T-helper 1 cell treated with Interleukin-12 subunit alpha and Interleukin-12 subunit beta and Interleukin-4 antibody, amounts not matched to agents 30 μg/mL and 1 μg/mL, for 36 hours (primary cell): ENCODE data around the gene ZFYVE28.

Source experiments
- H3K27ac Mint-ChIP-seq: one replicate; pipeline ENCODE4 v1.8.0; 2021; ENCODE audit warnings: mild to moderate bottlenecking, mixed read lengths
- H3K27me3 Mint-ChIP-seq: one replicate; pipeline ENCODE4 v1.8.0; 2021; ENCODE audit warnings: low read depth, mixed read lengths
- H3K36me3 Mint-ChIP-seq: one replicate; pipeline ENCODE4 v1.8.0; 2021; ENCODE audit warnings: low read depth, mixed read lengths
- H3K4me1 Mint-ChIP-seq: one replicate; pipeline ENCODE4 v1.8.0; 2021; ENCODE audit warnings: low read depth, mixed read lengths
- H3K4me3 Mint-ChIP-seq: one replicate; pipeline ENCODE4 v1.8.0; 2021; ENCODE audit warnings: mild to moderate bottlenecking, moderate library complexity, mixed read lengths
- H3K9me3 Mint-ChIP-seq: one replicate; pipeline ENCODE4 v1.8.0; 2021; ENCODE audit warnings: mixed read lengths

ZFYVE28 gene

DNA sequence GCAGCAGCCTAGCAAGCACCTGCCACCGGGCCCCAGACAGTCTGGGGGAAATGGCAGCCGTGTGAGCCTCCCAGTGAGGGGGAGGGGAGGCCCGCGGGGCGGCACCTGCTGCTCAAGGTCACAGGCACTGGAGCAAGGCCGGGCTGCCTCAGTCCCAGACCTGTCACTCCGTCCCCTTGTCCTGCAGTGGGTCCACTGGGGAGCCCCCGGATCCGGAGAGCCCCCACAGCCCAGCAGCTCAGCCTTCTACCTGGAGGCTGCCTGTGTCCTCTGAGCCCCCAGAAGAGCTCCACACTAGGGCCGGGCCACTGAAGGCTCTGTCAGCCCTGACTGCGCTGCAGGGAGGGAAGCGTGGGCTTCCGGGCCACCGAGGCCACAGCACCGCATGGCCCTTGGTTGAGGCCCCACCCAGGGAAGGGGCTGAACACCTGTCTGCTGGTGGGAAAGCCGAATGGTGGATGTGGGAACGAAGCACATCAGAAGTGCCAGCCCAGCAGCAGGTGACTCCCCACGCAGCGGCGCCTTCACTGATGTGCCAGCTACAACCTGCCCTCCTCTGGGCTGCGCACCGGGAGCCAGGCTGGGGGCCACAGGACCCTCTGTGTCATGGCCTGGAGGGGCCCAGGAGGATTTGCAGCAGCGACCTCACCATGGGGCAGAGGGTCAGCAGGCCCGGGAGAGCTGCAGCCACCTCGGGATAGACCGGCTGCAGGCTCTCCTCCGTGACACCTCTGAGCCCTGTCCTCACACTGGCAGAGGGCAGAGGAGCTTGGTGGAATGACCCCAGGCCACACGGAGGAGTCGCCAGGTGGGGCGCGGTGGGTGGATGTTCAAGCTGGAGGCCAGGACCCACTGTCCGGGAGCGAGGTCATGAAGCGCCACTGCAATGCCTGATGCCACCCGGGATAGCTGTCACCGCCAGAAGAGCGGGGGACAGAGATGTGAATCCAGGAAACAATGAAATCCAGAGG, 121.5 kb downstream of the ZFYVE28 start:
- Mint-ChIP-seq H3K4me1 (peaks cover 4% of the 10 kb centered on the region), H3K9me3 (no peaks in the 10 kb centered on the region), H3K27ac (no peak overlapping the region), H3K4me3 (no peak overlapping the region), H3K27me3 (peaks cover 7% of the 10 kb centered on the region), H3K36me3 (peaks cover 3% of the 10 kb centered on the region)

DNA sequence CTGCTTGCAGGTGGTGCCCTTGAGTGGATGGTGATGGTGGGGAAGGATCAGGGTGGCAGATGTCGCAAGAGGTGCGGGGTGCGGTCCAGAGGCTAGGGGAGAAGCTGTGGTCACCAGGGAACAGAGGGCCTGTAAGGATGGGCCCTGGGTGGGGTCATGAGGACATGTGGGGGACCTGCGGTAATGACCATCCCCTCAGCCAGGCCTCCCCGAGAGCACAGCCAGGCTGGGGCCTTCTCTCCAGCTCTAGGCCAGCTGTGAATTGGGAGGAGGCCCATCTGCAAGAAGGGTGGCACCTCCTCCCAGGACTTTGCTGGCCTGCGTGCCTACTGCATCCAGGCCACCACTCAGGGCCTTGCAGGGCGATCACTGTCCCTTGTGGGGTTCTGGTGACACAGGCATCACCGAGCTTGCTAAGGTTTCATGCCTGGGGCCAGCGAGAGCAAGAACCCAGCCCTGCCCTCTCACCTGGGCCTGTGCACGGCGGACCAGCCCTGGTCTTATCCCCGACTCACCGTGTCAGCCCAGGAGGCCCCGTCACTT, 122.5 kb downstream of the ZFYVE28 start:
- Mint-ChIP-seq H3K36me3 (peaks cover 3% of the 10 kb centered on the region), H3K27ac (no peak overlapping the region), H3K4me3 (no peak overlapping the region), H3K4me1 (peaks cover 9% of the 10 kb centered on the region), H3K27me3 (peaks cover 7% of the 10 kb centered on the region), H3K9me3 (no peaks in the 10 kb centered on the region)

DNA sequence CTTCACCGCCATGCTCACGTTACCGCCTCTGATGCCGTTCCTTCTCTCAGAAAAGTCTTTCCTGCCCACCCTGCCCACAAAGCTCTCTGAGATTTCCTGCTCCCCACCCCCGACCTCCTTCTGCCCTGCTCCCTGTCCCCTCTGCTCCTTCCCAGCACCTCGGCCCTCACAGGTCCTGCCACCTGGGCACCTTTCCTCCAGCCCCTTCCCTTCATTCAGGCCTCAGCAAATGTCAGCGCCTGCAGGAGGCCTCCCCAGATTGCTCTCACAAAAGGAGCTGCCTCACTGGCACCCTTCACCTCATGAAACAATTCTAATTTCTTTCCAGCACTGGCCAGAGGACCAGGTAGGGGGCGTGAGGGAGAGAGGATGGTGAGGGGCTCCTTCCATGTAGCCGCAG, 122.9 kb downstream of the ZFYVE28 start:
- Mint-ChIP-seq H3K4me1 (peaks cover 12% of the 10 kb centered on the region), H3K27me3 (peaks cover 7% of the 10 kb centered on the region), H3K4me3 (no peak overlapping the region), H3K9me3 (no peaks in the 10 kb centered on the region), H3K27ac (no peak overlapping the region), H3K36me3 (peaks cover 5% of the 10 kb centered on the region)

GRCh38 chr4:2292646-2293108, 125.8 kb downstream of the ZFYVE28 start:
- no peaks in the 10 kb centered on the region for H3K9me3 Mint-ChIP-seq
- H3K4me1 Mint-ChIP-seq: peaks cover 13% of the 10 kb centered on the region
- H3K4me3 Mint-ChIP-seq: no peak overlapping the region
- H3K36me3 Mint-ChIP-seq: peaks cover 5% of the 10 kb centered on the region
- H3K27ac Mint-ChIP-seq: peak overlapping the region; percentile 8
- peaks cover 7% of the 10 kb centered on the region for H3K27me3 Mint-ChIP-seq

DNA sequence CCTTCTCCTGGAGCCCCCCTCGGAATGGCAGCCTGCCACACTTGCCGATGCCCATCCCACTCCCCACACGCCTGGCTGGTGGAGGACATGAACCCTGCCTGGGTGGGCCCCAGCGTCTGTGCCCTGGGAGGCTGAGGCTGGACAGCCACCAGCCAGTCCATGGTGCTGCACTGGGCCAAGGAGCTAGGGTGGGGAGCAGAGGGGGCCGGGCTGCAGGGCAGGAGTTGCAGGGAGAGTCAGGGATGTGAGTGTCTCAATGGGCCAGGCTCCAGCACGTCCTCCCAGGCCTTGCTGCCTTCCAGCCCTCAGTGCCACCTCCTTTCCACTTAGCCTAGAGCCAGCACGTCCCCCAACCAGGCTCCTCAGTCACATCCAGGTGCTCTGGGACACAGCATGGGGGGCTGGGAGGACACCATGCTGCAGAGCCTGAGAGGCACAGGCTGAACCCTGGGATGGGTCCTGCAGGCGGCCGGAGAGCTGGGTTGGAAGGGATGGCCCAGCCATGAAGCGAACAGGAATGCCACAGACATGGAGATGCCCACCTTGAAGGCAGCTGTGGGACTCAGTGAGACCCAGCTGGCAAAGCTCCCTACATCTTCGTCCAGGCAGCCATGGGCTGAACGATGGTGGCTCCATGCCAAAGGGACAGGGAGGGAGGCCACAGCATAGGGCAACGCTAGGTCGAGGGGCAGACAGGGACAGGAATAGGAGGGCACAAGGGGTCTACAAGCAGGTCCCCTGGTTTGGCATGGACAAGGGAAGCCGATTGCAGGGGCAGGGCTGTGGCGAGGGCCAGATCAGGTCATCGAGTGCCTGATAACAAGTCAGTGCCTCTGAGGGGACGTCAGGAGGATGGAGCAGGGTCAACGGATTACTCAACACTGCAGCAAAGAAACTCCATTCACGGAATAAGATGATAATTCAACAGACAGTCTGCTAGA, 126.5 kb downstream of the ZFYVE28 start:
- no peaks in the 10 kb centered on the region for H3K9me3 Mint-ChIP-seq
- peaks cover 7% of the 10 kb centered on the region for H3K27me3 Mint-ChIP-seq
- H3K4me3 Mint-ChIP-seq: no peak overlapping the region
- H3K36me3 Mint-ChIP-seq: peaks cover 2% of the 10 kb centered on the region
- H3K27ac Mint-ChIP-seq: no peak overlapping the region
- peaks cover 13% of the 10 kb centered on the region for H3K4me1 Mint-ChIP-seq

- Mint-ChIP-seq H3K27me3 (peaks cover 7% of the 10 kb centered on the region), H3K27ac (peak overlapping the region; percentile 83), H3K4me1 (peaks cover 13% of the 10 kb centered on the region), H3K4me3 (peak overlapping the region; percentile 75), H3K9me3 (no peaks in the 10 kb centered on the region), H3K36me3 (peaks cover 2% of the 10 kb centered on the region)
Measured at GRCh38 chr4:2290974-2291704, 127.3 kb downstream of the ZFYVE28 start.

GRCh38 chr4:2290488-2290887, 128.0 kb downstream of the ZFYVE28 start:
- Mint-ChIP-seq H3K27ac (peak overlapping the region; percentile 83), H3K4me3 (peak overlapping the region; percentile 75), H3K27me3 (peaks cover 7% of the 10 kb centered on the region), H3K36me3 (peaks cover 2% of the 10 kb centered on the region), H3K9me3 (no peaks in the 10 kb centered on the region), H3K4me1 (peaks cover 13% of the 10 kb centered on the region)

- H3K4me1 Mint-ChIP-seq: peaks cover 15% of the 10 kb centered on the region
- no peak overlapping the region for H3K27ac Mint-ChIP-seq
- peaks cover 7% of the 10 kb centered on the region for H3K27me3 Mint-ChIP-seq
- no peak overlapping the region for H3K4me3 Mint-ChIP-seq
- H3K9me3 Mint-ChIP-seq: no peaks in the 10 kb centered on the region
- H3K36me3 Mint-ChIP-seq: peaks cover 2% of the 10 kb centered on the region
Measured at GRCh38 chr4:2289955-2290333, 128.5 kb downstream of the ZFYVE28 start.

DNA sequence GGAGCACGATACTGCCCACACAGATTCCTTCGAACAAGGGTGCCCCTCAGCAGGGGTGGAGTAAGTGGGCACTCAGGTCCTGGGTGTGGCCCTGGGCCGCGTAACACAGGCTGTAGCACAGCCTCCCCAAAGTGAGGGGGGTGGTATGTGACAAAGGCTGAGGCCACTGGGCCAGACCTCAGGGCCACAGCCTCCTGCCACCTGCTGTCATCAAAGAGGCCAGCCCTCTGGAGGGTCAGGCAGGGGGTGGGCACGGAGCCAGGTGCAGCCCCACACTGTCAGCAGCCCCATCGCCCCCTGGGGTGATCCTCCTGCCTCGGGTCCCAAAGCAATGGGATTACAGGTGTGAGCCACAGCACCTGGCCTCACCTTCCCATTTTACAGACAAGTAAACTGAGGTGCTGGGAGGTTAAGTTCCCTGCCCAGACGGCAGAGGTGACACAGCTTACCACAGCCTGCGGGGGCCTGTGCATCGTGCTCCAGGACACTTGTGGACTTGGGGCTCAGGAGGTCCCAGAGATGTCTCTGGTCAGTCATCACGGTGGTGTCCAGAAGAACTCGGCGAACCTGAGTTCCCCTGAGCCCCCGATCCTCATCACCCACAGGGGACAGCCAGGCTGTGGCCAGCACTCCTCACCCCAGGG, 129.0 kb downstream of the ZFYVE28 start:
- no peak overlapping the region for H3K4me3 Mint-ChIP-seq
- peaks cover 7% of the 10 kb centered on the region for H3K27me3 Mint-ChIP-seq
- H3K36me3 Mint-ChIP-seq: peaks cover 2% of the 10 kb centered on the region
- no peaks in the 10 kb centered on the region for H3K9me3 Mint-ChIP-seq
- peaks cover 16% of the 10 kb centered on the region for H3K4me1 Mint-ChIP-seq
- no peak overlapping the region for H3K27ac Mint-ChIP-seq

- peaks cover 20% of the 10 kb centered on the region for H3K4me1 Mint-ChIP-seq
- H3K9me3 Mint-ChIP-seq: no peaks in the 10 kb centered on the region
- peaks cover 7% of the 10 kb centered on the region for H3K27me3 Mint-ChIP-seq
- no peak overlapping the region for H3K27ac Mint-ChIP-seq
- no peak overlapping the region for H3K4me3 Mint-ChIP-seq
- H3K36me3 Mint-ChIP-seq: peaks cover 2% of the 10 kb centered on the region
Measured at GRCh38 chr4:2288051-2288541, 130.3 kb downstream of the ZFYVE28 start.

- Mint-ChIP-seq H3K27me3 (peaks cover 4% of the 10 kb centered on the region), H3K4me1 (peaks cover 24% of the 10 kb centered on the region), H3K27ac (no peak overlapping the region), H3K36me3 (peaks cover 2% of the 10 kb centered on the region), H3K9me3 (no peaks in the 10 kb centered on the region), H3K4me3 (no peak overlapping the region)
Measured at GRCh38 chr4:2287594-2287915, 130.9 kb downstream of the ZFYVE28 start.

GRCh38 chr4:2286904-2287593, 131.4 kb downstream of the ZFYVE28 start:
- peaks cover 29% of the 10 kb centered on the region for H3K4me1 Mint-ChIP-seq
- H3K27ac Mint-ChIP-seq: no peak overlapping the region

More at GRCh38 chr4:2286904-2287593, 131.4 kb downstream of the ZFYVE28 start:
- Mint-ChIP-seq H3K36me3 (peaks cover 5% of the 10 kb centered on the region), H3K9me3 (no peaks in the 10 kb centered on the region), H3K4me3 (no peak overlapping the region), H3K27me3 (no peaks in the 10 kb centered on the region)
